ENCODE measurements around the gene BYSL.

The BYSL gene

DNA sequence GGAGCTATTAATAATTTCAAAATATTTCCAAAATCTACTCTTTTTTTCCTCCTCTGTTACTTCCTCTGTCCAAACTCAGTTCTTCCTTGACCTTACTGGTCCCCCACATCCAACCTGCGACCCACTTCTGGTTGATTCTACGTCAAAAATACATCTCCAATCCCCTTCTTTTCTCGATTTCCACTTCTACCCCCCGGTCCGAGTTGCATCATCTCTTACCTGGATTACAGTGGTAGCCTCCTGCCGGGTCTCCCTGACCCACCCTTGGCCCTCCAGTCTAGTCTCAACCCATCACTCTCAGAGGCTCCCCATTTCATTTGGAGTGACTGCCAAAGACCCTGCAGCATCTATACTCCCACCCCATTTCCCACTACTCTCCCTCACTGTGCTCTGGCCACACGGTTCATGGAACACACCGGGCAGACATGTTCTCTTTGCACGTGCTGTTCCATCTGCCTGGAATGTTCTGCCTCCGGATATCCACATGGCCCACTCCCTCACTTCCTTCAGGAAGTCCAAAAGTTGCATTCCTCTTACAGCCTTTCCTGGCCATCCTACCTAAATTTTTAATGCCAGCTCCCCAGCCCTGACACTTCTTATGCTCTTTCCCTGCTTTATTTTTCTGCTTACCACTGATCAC is 26.4 kb downstream of the BYSL start:
- Histone ChIP-seq H3K9me3 (ENCODE audit: insufficient read depth, low read depth, low read length) (no peaks in the 10 kb centered on the region), H3F3A (ENCODE audit: low read depth) (no peaks in the 10 kb centered on the region), H4K20me1 (ENCODE audit: insufficient read depth, low read length, poor library complexity, severe bottlenecking) (no peaks in the 10 kb centered on the region), H3K27me3 (ENCODE audit: insufficient read depth, low read length, poor library complexity, severe bottlenecking) (no peaks in the 10 kb centered on the region), H3K4me1 (ENCODE audit: insufficient read depth, low read length, poor library complexity, severe bottlenecking) (no peaks in the 10 kb centered on the region), H3K4me3 (ENCODE audit: low read length, poor library complexity, severe bottlenecking) (no peak overlapping the region), H3K4me2 (ENCODE audit: low read depth, low read length, poor library complexity, severe bottlenecking) (no peak overlapping the region), H3K36me3 (ENCODE audit: insufficient read depth, low read length) (no peaks in the 10 kb centered on the region), H2AFZ (ENCODE audit: low read length) (no peak overlapping the region), H3K79me2 (ENCODE audit: insufficient read depth, low read length) (no peaks in the 10 kb centered on the region), H3K9ac (ENCODE audit: low read depth, low read length, poor library complexity, severe bottlenecking) (no peak overlapping the region), H3K9me2 (replicated peaks; ENCODE audit: low read depth, low read length) (no peaks in the 10 kb centered on the region)
- TF ChIP-seq, protein P1, sequence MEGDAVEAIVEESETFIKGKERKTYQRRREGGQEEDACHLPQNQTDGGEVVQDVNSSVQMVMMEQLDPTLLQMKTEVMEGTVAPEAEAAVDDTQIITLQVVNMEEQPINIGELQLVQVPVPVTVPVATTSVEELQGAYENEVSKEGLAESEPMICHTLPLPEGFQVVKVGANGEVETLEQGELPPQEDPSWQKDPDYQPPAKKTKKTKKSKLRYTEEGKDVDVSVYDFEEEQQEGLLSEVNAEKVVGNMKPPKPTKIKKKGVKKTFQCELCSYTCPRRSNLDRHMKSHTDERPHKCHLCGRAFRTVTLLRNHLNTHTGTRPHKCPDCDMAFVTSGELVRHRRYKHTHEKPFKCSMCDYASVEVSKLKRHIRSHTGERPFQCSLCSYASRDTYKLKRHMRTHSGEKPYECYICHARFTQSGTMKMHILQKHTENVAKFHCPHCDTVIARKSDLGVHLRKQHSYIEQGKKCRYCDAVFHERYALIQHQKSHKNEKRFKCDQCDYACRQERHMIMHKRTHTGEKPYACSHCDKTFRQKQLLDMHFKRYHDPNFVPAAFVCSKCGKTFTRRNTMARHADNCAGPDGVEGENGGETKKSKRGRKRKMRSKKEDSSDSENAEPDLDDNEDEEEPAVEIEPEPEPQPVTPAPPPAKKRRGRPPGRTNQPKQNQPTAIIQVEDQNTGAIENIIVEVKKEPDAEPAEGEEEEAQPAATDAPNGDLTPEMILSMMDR (conservative IDR thresholded peaks at IDR 0.05; ENCODE audit: low read length), result no peak
- no peak for TF ChIP-seq EZH2phosphoT487 (IDR thresholded peaks at IDR 0.05; ENCODE audit: borderline replicate concordance)

DNA sequence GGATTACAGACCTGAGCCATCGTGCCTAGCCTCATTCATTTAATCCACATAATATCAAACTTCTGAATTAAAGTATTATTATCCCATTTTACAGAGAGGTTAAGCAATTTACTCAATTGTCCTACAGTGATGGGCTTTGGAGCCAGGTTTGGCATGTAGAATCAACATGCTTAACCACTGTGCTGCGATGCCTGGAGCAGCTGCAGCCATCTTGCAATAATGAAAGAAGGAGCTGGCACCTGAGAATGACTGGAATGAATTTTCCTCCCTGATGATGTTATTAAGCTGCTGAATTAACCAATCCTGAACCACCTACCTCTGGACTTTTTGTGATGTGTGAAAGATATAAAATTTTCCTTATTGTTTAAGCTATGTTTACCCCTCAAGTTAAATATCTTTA is 33.4 kb downstream of the BYSL start:
- Histone ChIP-seq H2AFZ (ENCODE audit: low read length) (no peak overlapping the region), H3K27me3 (ENCODE audit: insufficient read depth, low read length, poor library complexity, severe bottlenecking) (no peaks in the 10 kb centered on the region), H3K9ac (ENCODE audit: low read depth, low read length, poor library complexity, severe bottlenecking) (no peak overlapping the region), H3K36me3 (ENCODE audit: insufficient read depth, low read length) (no peaks in the 10 kb centered on the region), H3K4me3 (ENCODE audit: low read length, poor library complexity, severe bottlenecking) (no peak overlapping the region), H3K4me2 (ENCODE audit: low read depth, low read length, poor library complexity, severe bottlenecking) (no peak overlapping the region), H3K9me3 (ENCODE audit: insufficient read depth, low read depth, low read length) (no peaks in the 10 kb centered on the region), H3K79me2 (ENCODE audit: insufficient read depth, low read length) (no peaks in the 10 kb centered on the region), H3F3A (ENCODE audit: low read depth) (no peaks in the 10 kb centered on the region), H3K4me1 (ENCODE audit: insufficient read depth, low read length, poor library complexity, severe bottlenecking) (no peaks in the 10 kb centered on the region), H3K9me2 (replicated peaks; ENCODE audit: low read depth, low read length) (no peaks in the 10 kb centered on the region), H4K20me1 (ENCODE audit: insufficient read depth, low read length, poor library complexity, severe bottlenecking) (no peaks in the 10 kb centered on the region)
- TF ChIP-seq EZH2phosphoT487 (IDR thresholded peaks at IDR 0.05; ENCODE audit: borderline replicate concordance), result no peak
- TF ChIP-seq, protein P1 (conservative IDR thresholded peaks at IDR 0.05; ENCODE audit: low read length), result no peak

GRCh38 chr6:41955412-41955811 is 34.1 kb downstream of the BYSL start:
- H4K20me1 ChIP-seq (ENCODE audit: insufficient read depth, low read length, poor library complexity, severe bottlenecking), result no peaks in the 10 kb centered on the region
- no peaks in the 10 kb centered on the region for H3K79me2 ChIP-seq (ENCODE audit: insufficient read depth, low read length)
- no peaks in the 10 kb centered on the region for H3K4me1 ChIP-seq (ENCODE audit: insufficient read depth, low read length, poor library complexity, severe bottlenecking)
- H3K9ac ChIP-seq (ENCODE audit: low read depth, low read length, poor library complexity, severe bottlenecking), result no peak overlapping the region
- no peaks in the 10 kb centered on the region for H3K9me3 ChIP-seq (ENCODE audit: insufficient read depth, low read depth, low read length)
- H3K9me2 ChIP-seq (replicated peaks; ENCODE audit: low read depth, low read length), result no peaks in the 10 kb centered on the region
- TF ChIP-seq, protein P1 (conservative IDR thresholded peaks at IDR 0.05; ENCODE audit: low read length), result no peak
- TF ChIP-seq EZH2phosphoT487 (IDR thresholded peaks at IDR 0.05; ENCODE audit: borderline replicate concordance), result no peak
- no peak overlapping the region for H3K4me3 ChIP-seq (ENCODE audit: low read length, poor library complexity, severe bottlenecking)
- H3K36me3 ChIP-seq (ENCODE audit: insufficient read depth, low read length), result no peaks in the 10 kb centered on the region
- H3F3A ChIP-seq (ENCODE audit: low read depth), result no peaks in the 10 kb centered on the region
- H2AFZ ChIP-seq (ENCODE audit: low read length), result no peak overlapping the region
- no peaks in the 10 kb centered on the region for H3K27me3 ChIP-seq (ENCODE audit: insufficient read depth, low read length, poor library complexity, severe bottlenecking)
- H3K4me2 ChIP-seq (ENCODE audit: low read depth, low read length, poor library complexity, severe bottlenecking), result no peak overlapping the region
